ENCODE measurements around the gene ZNF462.
"Not testable (repeated sequence)": the region's sequence is repeated elsewhere in the genome, so short reads cannot be mapped to it uniquely, and the experiment has no call there.

Gene ZNF462

GRCh38 chr9:106862821-106863720 lies at the start of gene ZNF462:
TSS of gene ZNF462 (plus strand) at chr9:106863166. CDS start at chr9:106923384, 60,218 bp downstream.
- no peak for DNase-seq

- no peak for DNase-seq
Measured at GRCh38 chr9:106816524-106816923, 46.4 kb upstream of the ZNF462 start.

GRCh38 chr9:106818034-106818433 lies 44.9 kb upstream of the ZNF462 start:
- DNase-seq, result no peak

GRCh38 chr9:106820866-106821265 lies 42.1 kb upstream of the ZNF462 start:
- no peak for DNase-seq

DNA sequence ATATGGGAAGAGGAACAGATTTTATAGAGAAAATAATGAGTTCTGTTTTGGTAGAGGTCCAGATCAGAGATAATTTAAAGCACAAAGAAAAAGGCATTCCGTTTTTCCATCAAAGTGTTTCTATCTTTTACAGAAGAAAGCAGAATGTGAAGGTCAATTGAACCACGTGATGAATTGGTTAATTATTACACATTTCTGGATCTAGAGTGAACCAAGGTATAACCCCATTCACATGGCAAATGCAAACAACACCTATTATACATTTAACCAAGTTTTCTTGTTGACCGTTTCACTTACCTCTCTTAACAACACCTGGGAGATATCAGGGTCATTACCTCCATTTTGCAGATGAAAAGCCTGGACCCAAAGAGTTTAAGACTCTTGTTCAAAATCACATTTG lies 34.9 kb upstream of the ZNF462 start:
- DNase-seq, result no peak

DNA sequence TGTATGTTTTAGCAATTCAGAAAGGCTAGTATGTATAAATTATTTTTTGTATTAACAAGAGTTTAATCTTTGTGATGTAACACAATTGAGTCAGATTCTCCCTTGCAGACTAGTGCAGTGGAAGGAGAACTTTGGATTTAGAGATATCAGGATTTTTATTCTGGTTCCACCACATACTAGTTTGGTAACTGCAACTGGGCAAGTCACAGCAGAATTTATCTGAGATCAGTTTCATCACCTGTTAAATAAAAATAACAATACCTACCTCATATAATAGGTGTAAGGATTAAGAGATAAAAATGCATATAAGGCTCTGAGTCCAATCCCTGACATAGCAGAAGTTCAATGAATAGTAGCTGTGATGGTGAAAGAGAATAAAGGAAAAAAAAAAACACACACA lies 34.0 kb upstream of the ZNF462 start:
- DNase-seq, result no peak

DNA sequence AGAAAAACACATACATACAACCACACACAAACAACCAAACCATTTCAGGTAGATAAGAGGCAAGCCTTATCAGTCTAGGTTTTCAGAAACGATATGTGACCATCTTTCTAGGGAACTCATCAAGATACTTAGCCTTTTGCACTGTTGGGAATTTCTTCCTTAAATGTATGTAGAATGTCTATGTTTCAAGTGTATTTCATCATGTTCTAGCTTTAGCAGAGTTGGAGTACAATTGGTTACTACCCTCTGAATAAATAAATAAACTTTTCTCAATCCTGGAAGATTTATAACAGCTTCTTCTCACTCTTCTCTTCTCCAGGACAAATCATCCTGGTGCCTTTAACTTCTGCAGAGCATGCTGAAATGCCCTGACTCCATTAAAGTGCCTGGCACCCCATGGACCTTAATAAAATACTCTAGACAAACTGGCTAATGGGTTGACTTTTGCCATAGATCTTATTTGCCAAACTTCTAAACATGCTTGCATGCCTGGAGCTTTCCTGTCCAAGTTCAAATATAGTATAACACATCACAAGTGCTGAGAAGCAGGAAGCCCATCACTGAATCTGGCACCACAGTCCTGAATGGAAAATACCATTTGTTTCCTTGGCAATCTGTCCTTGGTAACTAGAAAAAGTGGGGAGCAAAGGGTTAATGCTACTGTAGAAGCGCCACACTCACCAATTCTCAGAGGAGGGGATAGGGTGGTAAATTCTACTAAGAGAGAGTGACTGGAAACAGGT lies 33.1 kb upstream of the ZNF462 start:
- no peak for DNase-seq

GRCh38 chr9:106830527-106831150 lies 32.3 kb upstream of the ZNF462 start:
- no peak for DNase-seq

DNA sequence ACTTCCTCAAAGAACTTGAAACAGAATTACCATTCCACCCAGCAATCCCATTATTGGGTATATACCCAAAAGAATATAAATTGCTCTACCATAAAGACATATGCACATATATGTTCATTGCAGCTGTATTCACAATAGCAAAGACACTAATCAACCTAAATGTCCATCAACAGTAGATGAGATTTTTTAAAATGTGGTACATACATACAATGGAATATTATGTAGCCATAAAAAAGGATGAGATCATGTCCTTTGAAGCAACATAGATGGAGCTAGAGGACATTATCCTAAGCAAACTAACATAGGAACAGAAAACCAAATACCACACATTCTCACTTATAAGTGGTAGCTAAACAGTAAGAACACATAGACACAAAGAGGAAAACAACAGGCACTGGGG lies 28.1 kb upstream of the ZNF462 start:
- DNase-seq, result no peak

GRCh38 chr9:106835840-106836239 lies 27.1 kb upstream of the ZNF462 start:
- DNase-seq, result no peak

- DNase-seq, result no peak
Measured at GRCh38 chr9:106843371-106843770, 19.6 kb upstream of the ZNF462 start.

GRCh38 chr9:106846307-106846706 lies 16.7 kb upstream of the ZNF462 start:
- DNase-seq, result no peak

GRCh38 chr9:106846857-106847256 lies 16.1 kb upstream of the ZNF462 start:
- DNase-seq, result no peak

- not testable (repeated sequence) for DNase-seq
Measured at GRCh38 chr9:106851640-106852039, 11.3 kb upstream of the ZNF462 start.

GRCh38 chr9:106857811-106858470 lies 5.0 kb upstream of the ZNF462 start:
- no peak for DNase-seq

- DNase-seq, result no peak
Measured at GRCh38 chr9:106859957-106860720, 2.8 kb upstream of the ZNF462 start.

DNA sequence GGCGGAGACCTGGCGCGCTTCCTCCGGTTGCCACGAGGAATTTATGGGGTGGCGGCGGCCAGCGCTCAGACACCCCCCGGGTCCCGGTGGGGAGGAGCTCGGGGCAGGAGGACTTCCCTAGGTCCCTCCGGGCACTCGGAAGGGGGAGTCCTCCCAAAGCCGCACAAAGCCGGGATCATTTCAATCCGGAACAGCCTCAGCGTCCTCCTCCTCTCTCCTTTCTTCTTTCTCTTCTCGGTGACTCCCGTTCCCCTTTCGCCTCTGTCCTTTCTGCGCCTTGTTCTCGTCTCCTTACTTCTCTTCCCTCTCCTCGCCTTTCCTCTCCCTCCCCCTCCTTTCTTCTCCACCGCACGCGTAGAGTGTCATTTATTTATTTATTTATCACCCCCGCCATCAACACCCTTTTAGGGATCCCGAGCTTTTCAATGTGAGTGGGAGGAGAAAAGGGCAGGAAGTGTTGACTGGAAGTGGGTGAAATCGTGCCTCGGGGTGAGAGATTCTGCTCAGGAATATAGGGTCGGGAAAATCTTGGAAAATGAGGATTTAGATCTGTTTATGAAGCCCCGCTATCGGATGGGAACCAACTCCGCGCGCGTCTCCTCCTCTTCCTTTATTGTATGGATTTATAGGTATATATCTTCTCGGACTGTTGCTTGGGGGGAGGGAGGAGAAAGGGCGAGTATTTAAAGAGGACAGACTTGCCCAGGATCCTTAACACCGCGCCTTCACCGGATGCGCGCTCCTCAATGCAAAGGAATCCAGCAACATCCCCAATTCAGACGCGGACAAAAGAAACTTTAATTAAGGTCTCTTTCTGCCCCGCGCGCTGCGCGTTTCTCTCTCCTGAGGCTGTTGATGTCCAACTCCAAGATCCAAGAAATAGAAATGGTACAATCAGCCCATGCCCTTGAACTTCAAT lies 2.0 kb upstream of the ZNF462 start:
- DNase-seq, result no peak

- DNase-seq, result no peak
Measured at GRCh38 chr9:106861640-106862109, 1.3 kb upstream of the ZNF462 start.

- no peak for DNase-seq
Measured at GRCh38 chr9:106862110-106862820, 701 bp upstream of the ZNF462 start.

Measured in NCI-H2081 treated with DMSO at 0.1 percent for 48 hours (cell line).